NCI-H345 treated with DMSO at 0.1 percent for 48 hours (cell line): Measurements from ENCODE around the gene SDK1.

Experiments used
- DNase-seq: peaks from one replicate; lab custom pipeline; 2025; ENCODE audit not compliant: unreplicated experiment; lab: John Stamatoyannopoulos, UW

The SDK1 gene

GRCh38 chr7:4143511-4144171, 842.6 kb downstream of the SDK1 start:
- DNase-seq, result no peak

GRCh38 chr7:4144172-4144701, 843.2 kb downstream of the SDK1 start:
- DNase-seq, result no peak

GRCh38 chr7:4144811-4145510, 843.9 kb downstream of the SDK1 start:
- no peak for DNase-seq

- no peak for DNase-seq
These were observed 844.5 kb downstream of the SDK1 start for GRCh38 chr7:4145576-4145975.

- peak; percentile 52 for DNase-seq
These were observed 847.0 kb downstream of the SDK1 start for GRCh38 chr7:4147926-4148620.

- no peak for DNase-seq
These were observed 848.2 kb downstream of the SDK1 start for GRCh38 chr7:4149236-4149635.

GRCh38 chr7:4149645-4150044, 848.6 kb downstream of the SDK1 start:
- DNase-seq, result no peak

GRCh38 chr7:4150731-4151130, 849.7 kb downstream of the SDK1 start:
- DNase-seq, result no peak

- DNase-seq, result no peak
These were observed 850.5 kb downstream of the SDK1 start for GRCh38 chr7:4151524-4151923.

- DNase-seq, result no peak
These were observed 851.0 kb downstream of the SDK1 start for GRCh38 chr7:4151926-4152549.

GRCh38 chr7:4154882-4155535, 854.0 kb downstream of the SDK1 start:
- no peak for DNase-seq

GRCh38 chr7:4156190-4156589, 855.1 kb downstream of the SDK1 start:
- no peak for DNase-seq

GRCh38 chr7:4157651-4158050, 856.6 kb downstream of the SDK1 start:
- no peak for DNase-seq

GRCh38 chr7:4158441-4159153, 857.5 kb downstream of the SDK1 start:
- no peak for DNase-seq

GRCh38 chr7:4159154-4159501, 858.1 kb downstream of the SDK1 start:
- no peak for DNase-seq

GRCh38 chr7:4159761-4160554, 858.9 kb downstream of the SDK1 start:
- DNase-seq, result no peak

GRCh38 chr7:4162884-4163564, 862.0 kb downstream of the SDK1 start:
- DNase-seq, result no peak

- DNase-seq, result no peak
These were observed 862.6 kb downstream of the SDK1 start for GRCh38 chr7:4163565-4164203.

GRCh38 chr7:4164556-4164955, 863.5 kb downstream of the SDK1 start:
- DNase-seq, result no peak
